ENCODE data around the gene ALDH4A1. TPM values are rescaled to one million over a fixed set of nuclear protein-coding genes. Genes with fewer than 3 reads are reported as not detected.

The ALDH4A1 gene
- total and polyA plus RNA-seq, 9 of the 15 experiments (the other 6 are each of a cell fraction or from before 2014, with no cell fraction given): 0.27 to 31.4 (median 16.6) TPM

DNA sequence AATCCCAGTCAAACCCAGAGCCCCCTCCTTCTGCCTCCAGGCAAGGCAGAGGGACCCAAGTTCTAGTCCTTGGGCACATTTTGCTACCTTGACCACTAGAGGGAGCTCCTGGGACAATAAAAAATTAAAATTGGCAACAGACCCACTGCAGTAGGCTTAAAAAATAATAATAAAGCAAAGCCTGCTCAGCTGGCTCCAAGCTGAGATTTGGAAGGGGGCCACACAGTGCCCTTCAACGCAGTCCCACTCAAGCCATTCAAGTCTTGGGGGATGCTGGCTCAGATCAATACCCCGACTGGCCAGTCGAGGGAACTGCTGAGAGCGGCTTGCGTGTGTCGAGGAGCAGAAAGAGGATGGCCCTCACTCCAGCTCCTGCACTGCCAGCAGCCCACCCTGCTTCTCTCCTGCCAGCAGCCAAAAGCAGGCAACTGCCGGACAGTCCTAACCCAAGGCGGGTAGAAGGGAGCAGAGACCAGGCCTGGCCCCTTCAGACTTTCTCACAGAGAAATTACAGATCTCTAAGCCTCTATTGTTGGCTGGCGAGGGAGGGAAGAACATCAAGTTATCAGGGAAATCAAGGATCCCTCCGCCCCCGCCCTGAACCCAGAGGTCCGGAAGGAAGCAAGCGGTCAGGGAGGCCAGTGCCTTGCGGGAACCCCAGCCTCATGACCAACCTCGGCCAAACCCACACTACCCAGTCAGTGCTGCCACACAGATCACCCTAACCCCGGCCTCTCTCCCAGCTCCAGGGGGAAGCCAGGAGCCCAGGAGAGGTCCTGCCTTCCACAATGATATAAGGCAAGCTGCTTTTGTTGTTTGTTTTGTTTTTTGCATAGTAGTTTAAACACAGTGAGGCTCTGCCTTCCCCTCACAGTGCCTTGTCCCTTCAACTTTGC, 4.9 kb upstream of the ALDH4A1 start (continued):
- TF ChIP-seq POLR2G (IDR thresholded peaks at IDR 0.05; ENCODE audit: low read depth, low read length): peak; percentile 74
- no peak for TF ChIP-seq KLF6 (CRISPR knock-in tag; IDR thresholded peaks at IDR 0.05; ENCODE audit: borderline replicate concordance)
- peak; percentile 51; the same call in 1 of the 2 replicates for TF ChIP-seq KLF16 (IDR thresholded peaks at IDR 0.05)
- TF ChIP-seq MBD2 (IDR thresholded peaks at IDR 0.05; ENCODE audit: borderline replicate concordance, low read depth): no peak
- TF ChIP-seq, protein P1, sequence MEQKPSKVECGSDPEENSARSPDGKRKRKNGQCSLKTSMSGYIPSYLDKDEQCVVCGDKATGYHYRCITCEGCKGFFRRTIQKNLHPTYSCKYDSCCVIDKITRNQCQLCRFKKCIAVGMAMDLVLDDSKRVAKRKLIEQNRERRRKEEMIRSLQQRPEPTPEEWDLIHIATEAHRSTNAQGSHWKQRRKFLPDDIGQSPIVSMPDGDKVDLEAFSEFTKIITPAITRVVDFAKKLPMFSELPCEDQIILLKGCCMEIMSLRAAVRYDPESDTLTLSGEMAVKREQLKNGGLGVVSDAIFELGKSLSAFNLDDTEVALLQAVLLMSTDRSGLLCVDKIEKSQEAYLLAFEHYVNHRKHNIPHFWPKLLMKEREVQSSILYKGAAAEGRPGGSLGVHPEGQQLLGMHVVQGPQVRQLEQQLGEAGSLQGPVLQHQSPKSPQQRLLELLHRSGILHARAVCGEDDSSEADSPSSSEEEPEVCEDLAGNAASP (IDR thresholded peaks at IDR 0.05): no peak
- TF ChIP-seq CBX1 (IDR thresholded peaks at IDR 0.05; ENCODE audit: low read depth): no peak
- 0 out of 2 replicates have a peak, but pooled peaks have one; percentile 31 for TF ChIP-seq ZNF695 (CRISPR knock-in tag; IDR thresholded peaks at IDR 0.05)
- TF ChIP-seq CAMTA2 (CRISPR knock-in tag; conservative IDR thresholded peaks at IDR 0.05): peak; percentile 68; the same call in 1 of the 2 replicates
- TF ChIP-seq ZNF408 (CRISPR knock-in tag; IDR thresholded peaks at IDR 0.05; ENCODE audit: low read depth): no peak
- TF ChIP-seq, protein P2, sequence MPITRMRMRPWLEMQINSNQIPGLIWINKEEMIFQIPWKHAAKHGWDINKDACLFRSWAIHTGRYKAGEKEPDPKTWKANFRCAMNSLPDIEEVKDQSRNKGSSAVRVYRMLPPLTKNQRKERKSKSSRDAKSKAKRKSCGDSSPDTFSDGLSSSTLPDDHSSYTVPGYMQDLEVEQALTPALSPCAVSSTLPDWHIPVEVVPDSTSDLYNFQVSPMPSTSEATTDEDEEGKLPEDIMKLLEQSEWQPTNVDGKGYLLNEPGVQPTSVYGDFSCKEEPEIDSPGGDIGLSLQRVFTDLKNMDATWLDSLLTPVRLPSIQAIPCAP (CRISPR knock-in tag; IDR thresholded peaks at IDR 0.05; ENCODE audit: borderline replicate concordance): no peak
- TF ChIP-seq, protein P3, sequence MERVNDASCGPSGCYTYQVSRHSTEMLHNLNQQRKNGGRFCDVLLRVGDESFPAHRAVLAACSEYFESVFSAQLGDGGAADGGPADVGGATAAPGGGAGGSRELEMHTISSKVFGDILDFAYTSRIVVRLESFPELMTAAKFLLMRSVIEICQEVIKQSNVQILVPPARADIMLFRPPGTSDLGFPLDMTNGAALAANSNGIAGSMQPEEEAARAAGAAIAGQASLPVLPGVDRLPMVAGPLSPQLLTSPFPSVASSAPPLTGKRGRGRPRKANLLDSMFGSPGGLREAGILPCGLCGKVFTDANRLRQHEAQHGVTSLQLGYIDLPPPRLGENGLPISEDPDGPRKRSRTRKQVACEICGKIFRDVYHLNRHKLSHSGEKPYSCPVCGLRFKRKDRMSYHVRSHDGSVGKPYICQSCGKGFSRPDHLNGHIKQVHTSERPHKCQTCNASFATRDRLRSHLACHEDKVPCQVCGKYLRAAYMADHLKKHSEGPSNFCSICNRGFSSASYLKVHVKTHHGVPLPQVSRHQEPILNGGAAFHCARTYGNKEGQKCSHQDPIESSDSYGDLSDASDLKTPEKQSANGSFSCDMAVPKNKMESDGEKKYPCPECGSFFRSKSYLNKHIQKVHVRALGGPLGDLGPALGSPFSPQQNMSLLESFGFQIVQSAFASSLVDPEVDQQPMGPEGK (CRISPR knock-in tag; IDR thresholded peaks at IDR 0.05; ENCODE audit: borderline replicate concordance): no peak
- TF ChIP-seq KDM1A (IDR thresholded peaks at IDR 0.05): peak; percentile 56 to 86
- TF ChIP-seq, protein P4, sequence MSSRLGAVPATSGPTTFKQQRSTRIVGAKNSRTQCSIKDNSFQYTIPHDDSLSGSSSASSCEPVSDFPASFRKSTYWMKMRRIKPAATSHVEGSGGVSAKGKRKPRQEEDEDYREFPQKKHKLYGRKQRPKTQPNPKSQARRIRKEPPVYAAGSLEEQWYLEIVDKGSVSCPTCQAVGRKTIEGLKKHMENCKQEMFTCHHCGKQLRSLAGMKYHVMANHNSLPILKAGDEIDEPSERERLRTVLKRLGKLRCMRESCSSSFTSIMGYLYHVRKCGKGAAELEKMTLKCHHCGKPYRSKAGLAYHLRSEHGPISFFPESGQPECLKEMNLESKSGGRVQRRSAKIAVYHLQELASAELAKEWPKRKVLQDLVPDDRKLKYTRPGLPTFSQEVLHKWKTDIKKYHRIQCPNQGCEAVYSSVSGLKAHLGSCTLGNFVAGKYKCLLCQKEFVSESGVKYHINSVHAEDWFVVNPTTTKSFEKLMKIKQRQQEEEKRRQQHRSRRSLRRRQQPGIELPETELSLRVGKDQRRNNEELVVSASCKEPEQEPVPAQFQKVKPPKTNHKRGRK (tag; IDR thresholded peaks at IDR 0.05): no peak
- TF ChIP-seq, protein P5, sequence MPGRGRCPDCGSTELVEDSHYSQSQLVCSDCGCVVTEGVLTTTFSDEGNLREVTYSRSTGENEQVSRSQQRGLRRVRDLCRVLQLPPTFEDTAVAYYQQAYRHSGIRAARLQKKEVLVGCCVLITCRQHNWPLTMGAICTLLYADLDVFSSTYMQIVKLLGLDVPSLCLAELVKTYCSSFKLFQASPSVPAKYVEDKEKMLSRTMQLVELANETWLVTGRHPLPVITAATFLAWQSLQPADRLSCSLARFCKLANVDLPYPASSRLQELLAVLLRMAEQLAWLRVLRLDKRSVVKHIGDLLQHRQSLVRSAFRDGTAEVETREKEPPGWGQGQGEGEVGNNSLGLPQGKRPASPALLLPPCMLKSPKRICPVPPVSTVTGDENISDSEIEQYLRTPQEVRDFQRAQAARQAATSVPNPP (IDR thresholded peaks at IDR 0.05; ENCODE audit: borderline replicate concordance, insufficient read depth, insufficient read length): no peak
- TF ChIP-seq ZNF224 (CRISPR knock-in tag; IDR thresholded peaks at IDR 0.05): no peak
- TF ChIP-seq, protein P6, sequence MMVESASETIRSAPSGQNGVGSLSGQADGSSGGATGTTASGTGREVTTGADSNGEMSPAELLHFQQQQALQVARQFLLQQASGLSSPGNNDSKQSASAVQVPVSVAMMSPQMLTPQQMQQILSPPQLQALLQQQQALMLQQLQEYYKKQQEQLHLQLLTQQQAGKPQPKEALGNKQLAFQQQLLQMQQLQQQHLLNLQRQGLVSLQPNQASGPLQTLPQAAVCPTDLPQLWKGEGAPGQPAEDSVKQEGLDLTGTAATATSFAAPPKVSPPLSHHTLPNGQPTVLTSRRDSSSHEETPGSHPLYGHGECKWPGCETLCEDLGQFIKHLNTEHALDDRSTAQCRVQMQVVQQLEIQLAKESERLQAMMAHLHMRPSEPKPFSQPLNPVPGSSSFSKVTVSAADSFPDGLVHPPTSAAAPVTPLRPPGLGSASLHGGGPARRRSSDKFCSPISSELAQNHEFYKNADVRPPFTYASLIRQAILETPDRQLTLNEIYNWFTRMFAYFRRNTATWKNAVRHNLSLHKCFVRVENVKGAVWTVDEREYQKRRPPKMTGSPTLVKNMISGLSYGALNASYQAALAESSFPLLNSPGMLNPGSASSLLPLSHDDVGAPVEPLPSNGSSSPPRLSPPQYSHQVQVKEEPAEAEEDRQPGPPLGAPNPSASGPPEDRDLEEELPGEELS (CRISPR knock-in tag; IDR thresholded peaks at IDR 0.05; ENCODE audit: borderline replicate concordance): no peak
- no peak for TF ChIP-seq HSF4 (CRISPR knock-in tag; IDR thresholded peaks at IDR 0.05; ENCODE audit: borderline replicate concordance)
